NOMO-1 treated with DMSO at 0.1 percent for 48 hours (cell line): Measurements from ENCODE around the gene TAMM41.
"Not testable (repeated sequence)": the region's sequence is repeated elsewhere in the genome, so short reads cannot be mapped to it uniquely, and the experiment has no call there.

Experiments used
- DNase-seq: peaks from one replicate; lab custom pipeline; 2025; ENCODE audit not compliant: unreplicated experiment; lab: John Stamatoyannopoulos, UW

TAMM41 gene, protein sequence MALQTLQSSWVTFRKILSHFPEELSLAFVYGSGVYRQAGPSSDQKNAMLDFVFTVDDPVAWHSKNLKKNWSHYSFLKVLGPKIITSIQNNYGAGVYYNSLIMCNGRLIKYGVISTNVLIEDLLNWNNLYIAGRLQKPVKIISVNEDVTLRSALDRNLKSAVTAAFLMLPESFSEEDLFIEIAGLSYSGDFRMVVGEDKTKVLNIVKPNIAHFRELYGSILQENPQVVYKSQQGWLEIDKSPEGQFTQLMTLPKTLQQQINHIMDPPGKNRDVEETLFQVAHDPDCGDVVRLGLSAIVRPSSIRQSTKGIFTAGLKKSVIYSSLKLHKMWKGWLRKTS

DNA sequence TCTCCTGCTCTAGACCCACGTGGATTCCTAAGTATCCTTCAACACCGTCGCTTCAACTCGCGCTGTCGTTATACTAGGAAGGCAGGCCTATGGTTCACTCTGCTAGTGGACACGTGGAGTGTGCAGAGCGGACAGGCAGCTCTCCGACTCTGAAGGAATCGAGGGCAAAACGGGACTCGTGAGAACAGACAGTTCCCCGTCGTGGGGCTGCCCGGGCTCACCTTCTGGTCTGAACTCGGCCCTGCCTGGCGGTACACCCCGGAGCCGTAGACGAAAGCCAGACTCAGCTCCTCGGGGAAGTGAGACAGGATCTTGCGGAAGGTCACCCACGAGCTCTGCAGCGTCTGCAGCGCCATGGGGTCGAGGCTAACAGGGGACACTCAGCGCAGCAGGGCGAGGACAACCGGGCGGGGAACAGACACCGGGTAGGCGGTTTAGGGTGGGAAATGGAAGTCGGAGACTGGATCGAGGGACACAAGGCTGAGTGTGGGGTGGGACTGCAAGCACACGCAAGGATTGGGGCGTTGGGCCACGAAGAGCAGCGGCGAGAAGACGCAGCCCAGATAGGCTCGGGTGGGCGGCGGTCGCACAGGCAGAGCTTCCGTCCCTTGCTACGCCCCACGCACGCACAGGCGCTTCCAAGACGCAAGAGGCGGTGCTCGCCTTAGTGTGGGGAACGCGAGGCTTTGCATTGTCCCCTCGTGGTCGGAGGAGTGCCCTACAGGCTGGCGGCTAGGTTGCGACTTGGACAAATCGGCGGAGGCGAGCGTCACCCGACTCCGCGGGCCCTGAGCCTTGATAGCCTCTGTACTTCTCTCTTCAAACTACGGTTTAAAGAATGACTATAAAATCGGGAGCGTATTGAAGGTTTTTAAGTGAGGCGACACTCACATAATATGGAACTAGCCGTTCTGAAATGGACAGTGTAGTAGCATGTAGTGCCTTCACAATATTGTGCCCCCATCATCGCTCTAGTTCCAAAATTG lies at the start of gene TAMM41:
Gene TAMM41, minus strand, starts transcription at position 605 of the 986 bp plus-strand sequence. Its CDS starts 249 bp downstream, at position 356.
- DNase-seq = peak; percentile 91

DNA sequence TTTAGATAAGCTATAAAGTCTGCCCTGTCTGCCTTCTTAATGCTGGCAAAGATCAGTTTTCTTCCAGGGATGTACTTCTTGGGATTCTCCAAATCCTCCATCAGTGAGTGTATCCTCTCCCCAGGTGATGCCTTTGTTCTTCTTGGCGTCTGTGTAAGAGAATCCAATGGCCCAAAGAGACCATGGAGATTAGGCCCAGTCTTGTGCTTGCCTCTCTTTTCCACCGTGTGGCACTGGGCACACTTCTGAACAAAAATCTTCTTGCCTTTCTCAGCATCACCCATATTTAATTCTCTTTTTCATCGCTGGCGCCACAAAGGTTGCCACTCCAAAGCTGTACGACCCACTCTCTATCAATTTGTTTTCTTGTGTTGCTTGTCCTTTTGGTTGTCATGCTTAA lies 32.2 kb upstream of the TAMM41 start:
- DNase-seq = no peak

DNA sequence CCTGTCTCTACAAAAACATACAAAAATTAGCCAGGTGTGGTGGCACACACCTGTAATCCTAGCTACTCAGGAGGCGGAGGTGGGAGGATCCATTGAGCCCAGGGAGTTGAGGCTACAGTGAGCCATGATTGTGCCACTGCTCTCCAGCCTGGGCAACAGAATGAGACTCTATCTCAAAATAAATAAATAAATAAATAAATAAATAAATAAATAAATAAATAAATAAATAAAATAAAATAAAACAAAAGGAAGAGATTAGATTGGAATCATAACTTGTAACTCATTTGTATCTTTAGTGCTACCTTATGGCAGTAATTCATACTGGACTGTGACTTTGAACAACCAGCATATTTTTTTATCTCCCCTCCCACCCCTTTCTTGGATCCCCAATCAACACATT lies 28.0 kb upstream of the TAMM41 start:
- not testable (repeated sequence) for DNase-seq

DNA sequence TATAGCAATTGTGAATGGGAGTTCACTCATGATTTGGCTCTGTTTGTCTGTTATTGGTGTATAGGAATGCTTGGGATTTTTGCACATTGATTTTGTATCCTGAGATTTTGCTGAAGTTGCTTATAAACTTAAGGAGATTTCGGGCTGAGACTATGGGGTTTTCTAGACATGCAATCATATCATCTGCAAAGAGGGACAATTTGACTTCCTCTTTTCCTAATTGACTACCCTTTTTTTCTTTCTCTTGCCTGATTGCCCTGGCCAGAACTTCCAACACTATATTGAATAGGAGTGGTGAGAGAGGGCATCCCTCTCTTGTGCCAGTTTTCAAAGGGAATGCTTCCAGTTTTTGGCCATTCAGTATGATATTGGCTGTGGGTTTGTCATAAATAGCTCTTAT lies 17.1 kb upstream of the TAMM41 start:
- DNase-seq = not testable (repeated sequence)

DNA sequence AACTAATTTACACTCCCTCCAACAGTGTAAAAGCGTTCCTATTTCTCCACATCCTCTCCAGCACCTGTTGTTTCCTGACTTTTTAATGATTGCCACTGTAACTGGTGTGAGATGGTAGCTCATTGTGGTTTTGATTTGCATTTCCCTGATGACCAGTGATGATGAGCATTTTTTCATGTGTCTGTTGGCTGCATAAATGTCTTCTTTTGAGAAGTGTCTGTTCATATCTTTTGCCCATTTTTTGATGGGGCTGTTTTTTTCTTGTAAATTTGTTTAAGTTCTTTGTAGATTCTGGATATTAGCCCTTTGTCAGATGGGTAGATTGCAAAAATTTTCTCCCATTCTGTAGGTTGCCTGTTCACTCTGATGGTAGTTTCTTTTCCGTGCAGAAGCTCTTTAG lies 15.9 kb upstream of the TAMM41 start:
- DNase-seq = not testable (repeated sequence)

- DNase-seq = not testable (repeated sequence)
These were observed 15.5 kb upstream of the TAMM41 start for GRCh38 chr3:11862145-11862544.

- DNase-seq = not testable (repeated sequence)
These were observed 13.5 kb upstream of the TAMM41 start for GRCh38 chr3:11860213-11860612.

GRCh38 chr3:11853450-11853849 lies 6.8 kb upstream of the TAMM41 start:
- DNase-seq = no peak

GRCh38 chr3:11850003-11850402 lies 3.3 kb upstream of the TAMM41 start:
- no peak for DNase-seq

DNA sequence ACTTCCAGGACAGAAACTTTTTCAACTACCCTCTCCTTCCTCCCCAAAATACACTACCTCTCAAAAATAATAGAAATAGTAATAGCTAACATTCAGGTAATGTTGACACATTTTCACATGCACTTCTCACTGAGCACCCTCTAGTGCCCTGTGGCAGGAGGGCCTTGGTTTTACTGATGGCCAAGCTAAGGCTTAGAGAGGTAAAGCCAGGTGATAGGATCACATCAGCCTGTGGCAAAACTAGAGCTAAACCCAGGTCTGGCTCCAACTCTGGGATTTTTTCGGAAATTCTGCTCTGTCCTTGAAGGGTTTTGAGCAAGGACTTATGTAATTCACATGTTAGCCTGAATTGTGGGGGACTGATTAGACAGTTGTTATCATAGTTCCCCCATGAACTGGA lies 922 bp upstream of the TAMM41 start:
- no peak for DNase-seq

DNA sequence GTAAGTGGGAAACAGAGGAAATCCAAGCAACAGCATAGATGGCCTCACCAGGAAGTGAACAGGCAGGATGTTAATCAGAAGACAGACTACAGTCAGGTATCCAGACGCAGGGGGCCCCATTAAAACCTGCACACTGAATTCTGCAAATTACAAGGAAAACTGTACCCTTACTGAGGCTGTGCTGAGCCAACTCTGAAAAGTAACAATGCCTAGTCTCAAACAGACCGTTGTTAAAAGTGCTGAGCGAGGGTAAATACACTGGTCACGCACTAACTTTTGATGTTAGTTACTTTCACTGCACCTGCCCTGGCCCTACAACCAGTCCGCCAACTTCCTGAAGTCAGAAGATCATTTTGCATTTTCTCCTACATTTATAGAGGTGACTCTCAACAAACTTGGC lies 1.0 kb downstream of the TAMM41 start:
- DNase-seq = no peak

DNA sequence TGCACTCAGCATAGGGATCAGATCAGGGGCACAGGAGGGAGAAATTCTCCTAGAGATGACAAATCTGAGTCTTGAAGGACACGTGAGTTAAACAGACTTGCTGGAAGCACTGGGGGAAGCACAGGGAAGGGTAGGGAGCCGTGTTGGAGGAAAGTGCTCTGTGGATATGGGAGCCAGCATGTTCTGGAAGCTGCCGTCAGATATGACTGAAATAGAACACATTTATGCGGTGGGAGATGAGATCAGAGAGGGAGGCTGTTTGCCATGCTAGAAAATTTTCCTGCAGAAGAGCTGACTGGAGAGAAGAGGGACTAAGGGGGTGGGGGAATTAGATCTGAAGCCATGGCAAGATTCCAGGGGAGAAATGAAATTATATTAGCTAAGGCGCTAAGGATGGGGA lies 1.8 kb downstream of the TAMM41 start:
- DNase-seq = no peak

GRCh38 chr3:11835028-11835639 lies 11.6 kb downstream of the TAMM41 start:
- DNase-seq = no peak

GRCh38 chr3:11832981-11833905 lies 13.4 kb downstream of the TAMM41 start:
- DNase-seq = no peak

- no peak for DNase-seq
These were observed 17.3 kb downstream of the TAMM41 start for GRCh38 chr3:11829416-11829815.

DNA sequence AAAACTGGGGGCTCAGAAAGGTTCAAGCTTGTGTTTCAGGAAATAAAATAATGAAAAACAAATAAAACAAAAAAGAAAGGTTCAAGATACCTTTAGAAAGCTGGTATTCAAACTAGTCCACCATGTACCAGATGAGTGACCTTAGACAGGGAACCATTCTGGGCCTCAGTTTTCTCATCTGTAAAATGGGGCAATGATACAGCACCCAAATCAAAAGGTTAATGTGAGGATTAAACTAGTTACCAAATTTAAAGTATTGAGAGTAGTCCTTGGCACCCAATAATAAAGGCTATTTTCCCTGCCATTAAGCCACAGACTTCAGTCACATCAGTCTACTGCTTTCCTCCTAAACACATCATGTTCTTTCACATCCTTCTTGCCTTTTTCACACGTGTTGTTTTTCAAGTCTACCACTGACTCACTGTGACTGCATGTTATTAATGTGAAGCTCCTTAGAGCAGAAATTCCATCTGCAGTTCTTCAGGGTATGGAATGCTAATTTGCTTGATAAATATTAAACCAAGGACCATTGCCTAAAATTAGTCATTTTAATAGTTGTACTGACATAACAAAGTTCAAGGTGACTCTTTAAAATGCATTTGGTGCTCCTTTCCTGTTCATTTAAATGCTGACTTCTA lies 19.9 kb downstream of the TAMM41 start:
- DNase-seq = no peak

GRCh38 chr3:11825301-11825700 lies 21.4 kb downstream of the TAMM41 start:
- no peak for DNase-seq

DNA sequence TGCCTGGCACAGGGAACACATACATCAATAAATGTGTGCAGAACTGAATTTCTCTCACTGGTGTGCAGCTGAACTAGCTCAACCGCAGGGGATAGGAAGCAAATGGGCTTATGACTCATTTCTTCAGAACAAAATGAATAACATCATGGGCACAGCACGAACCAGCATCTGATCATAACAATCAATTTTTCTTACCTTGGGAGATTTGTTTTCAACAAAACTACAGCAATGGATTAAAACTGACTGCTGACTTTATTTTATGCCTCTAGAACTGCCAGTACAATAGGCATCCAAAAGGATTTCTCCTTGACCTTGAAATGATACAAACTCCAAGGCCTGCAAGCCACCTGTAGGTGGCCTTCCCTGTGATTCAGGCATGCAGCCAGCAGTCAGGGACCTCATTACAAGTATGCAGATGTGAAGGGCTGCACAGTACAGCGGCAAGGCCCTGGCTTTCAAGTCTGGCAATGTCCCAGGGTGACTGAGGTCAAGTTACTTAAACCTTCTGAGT lies 26.1 kb downstream of the TAMM41 start:
- DNase-seq = no peak

DNA sequence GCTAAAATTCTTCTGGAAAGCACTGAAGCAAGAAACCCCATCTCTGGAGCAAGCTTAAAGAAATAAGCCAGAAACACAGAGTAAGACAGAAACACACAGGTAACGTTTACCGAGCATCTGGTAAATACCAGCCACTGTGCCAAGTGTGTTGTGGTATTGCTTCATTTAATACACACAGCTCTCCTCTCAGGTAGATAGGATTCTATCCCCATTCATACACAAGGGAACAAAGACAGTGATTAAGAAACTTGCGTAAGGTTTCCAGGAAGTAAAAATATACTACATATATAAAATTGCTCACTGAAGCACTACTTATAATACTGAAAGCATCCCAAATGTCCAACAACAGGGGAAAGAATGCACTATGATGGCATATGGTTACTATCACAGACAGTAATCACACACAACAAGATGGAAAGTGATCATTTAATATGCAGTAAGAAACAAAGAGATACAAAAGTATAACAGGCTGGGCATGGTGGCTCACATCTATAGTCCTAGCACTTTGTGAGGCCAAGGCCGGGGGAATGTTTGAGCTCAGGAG lies 27.5 kb downstream of the TAMM41 start:
- no peak for DNase-seq
